HepG2 (cell line): ENCODE results near the gene RGL3. TPM values are rescaled to one million over a fixed set of nuclear protein-coding genes. Genes with fewer than 3 reads are reported as not detected.

ENCODE experiments used
- EED ChIP-seq: sonication (generic); formaldehyde crosslinking; IDR thresholded peaks from 2 replicates; pipeline ENCODE4 v1.5.0; 2020; ENCODE audit warnings: mild to moderate bottlenecking, missing genetic modification reagents
- KDM5B ChIP-seq: sonication (generic); formaldehyde crosslinking; IDR thresholded peaks from 2 replicates; pipeline ENCODE4 v1.4.0; 2020; ENCODE audit warnings: missing genetic modification reagents, mild to moderate bottlenecking, borderline replicate concordance
- NONO ChIP-seq, 2 experiments: fragments of 450-650 bp in 1 of 2; sonication (generic) in 1 of 2; formaldehyde crosslinking in 1 of 2; IDR thresholded peaks in 1 of 2; conservative IDR thresholded peaks in 1 of 2; 2 replicates each; pipeline versions ENCODE4 v1.6.1 to v1.8.0; 2017 to 2022; ENCODE audit warnings: mild to moderate bottlenecking in 1 of 2, missing genetic modification reagents in 1 of 2, moderate library complexity in 1 of 2
- SMC3 ChIP-seq: IDR thresholded peaks from 2 replicates; pipeline ENCODE4 v1.6.1; 2011; ENCODE audit warnings: low read length, improper control_type of control experiment
- TBX2 ChIP-seq: sonication (generic); formaldehyde crosslinking; IDR thresholded peaks from 2 replicates; pipeline ENCODE4 v1.5.0; 2020; ENCODE audit warnings: missing genetic modification reagents, mild to moderate bottlenecking, borderline replicate concordance
- ZFP36L1 ChIP-seq: sonication (generic); formaldehyde crosslinking; IDR thresholded peaks from 2 replicates; pipeline ENCODE4 v1.8.0; 2022; ENCODE audit warnings: mild to moderate bottlenecking, missing genetic modification reagents, moderate library complexity
- ZNF747 ChIP-seq: sonication (generic); formaldehyde crosslinking; IDR thresholded peaks from 2 replicates; pipeline ENCODE4 v1.8.1; 2023; ENCODE audit warnings: missing genetic modification reagents, mild to moderate bottlenecking, borderline replicate concordance
- polyA plus RNA-seq, 8 experiments: library from polyadenylated mRNA; depleted of rRNA in 3 of 8; stranded (reverse) in 7 of 8; unstranded in 1 of 8; fragments of >200 nt; fragmentation: Illumina TruSeq in 4 of 8; extraction: Trizol in 4 of 8; gene quantifications; 2 replicates each; pipeline versions ENCODE4 v1.2.1 to v1.2.3, GENCODE V29; 2011 to 2016; ENCODE audit warnings: low read depth in 4 of 8, missing spikeins in 1 of 8, mixed read lengths in 1 of 8; ENCODE audit not compliant: insufficient read depth in 1 of 8
- total RNA-seq, 5 experiments: library from RNA; depleted of rRNA; stranded (reverse); fragments of >200 nt; fragmentation: Illumina TruSeq; extraction: Trizol; gene quantifications; 2 replicates each; pipeline ENCODE4 v1.2.3, GENCODE V29; 2016; ENCODE audit warnings: low read depth in 1 of 5
- TF ChIP-seq, protein P1 (sequence below): fragments of 450-650 bp; IDR thresholded peaks from 2 replicates; pipeline ENCODE4 v1.6.1; 2017
- TF ChIP-seq, protein P2 (sequence below): sonication (generic); formaldehyde crosslinking; IDR thresholded peaks from 2 replicates; pipeline ENCODE4 v1.8.0; 2022; ENCODE audit warnings: mild to moderate bottlenecking, missing genetic modification reagents, moderate library complexity
- TF ChIP-seq, protein P3 (sequence below): sonication (generic); formaldehyde crosslinking; IDR thresholded peaks from 2 replicates; pipeline ENCODE4 v1.4.0; 2020; ENCODE audit warnings: missing genetic modification reagents, borderline replicate concordance
- TF ChIP-seq, protein P4 (sequence below): sonication (generic); formaldehyde crosslinking; conservative IDR thresholded peaks from 2 replicates; pipeline ENCODE4 v1.8.1; 2023; ENCODE audit warnings: missing genetic modification reagents
- TF ChIP-seq, protein P5 (sequence below): sonication (generic); formaldehyde crosslinking; conservative IDR thresholded peaks from 2 replicates; pipeline ENCODE4 v1.4.0; 2020; ENCODE audit warnings: mild to moderate bottlenecking, missing genetic modification reagents, moderate library complexity
- TF ChIP-seq, protein P6 (sequence below): sonication (generic); formaldehyde crosslinking; IDR thresholded peaks from 2 replicates; pipeline ENCODE4 v1.4.0; 2020; ENCODE audit warnings: missing genetic modification reagents; ENCODE audit errors: not compliant biosample characterization
- TF ChIP-seq, protein P7 (sequence below): sonication (generic); formaldehyde crosslinking; IDR thresholded peaks from 2 replicates; pipeline ENCODE4 v1.8.0; 2022; ENCODE audit warnings: missing genetic modification reagents, mild to moderate bottlenecking, borderline replicate concordance

The RGL3 gene
- total and polyA plus RNA-seq, 2 of the 13 experiments (the other 11 are each of a cell fraction or from before 2014, with no cell fraction given): 4.2 to 7.6 TPM

DNA sequence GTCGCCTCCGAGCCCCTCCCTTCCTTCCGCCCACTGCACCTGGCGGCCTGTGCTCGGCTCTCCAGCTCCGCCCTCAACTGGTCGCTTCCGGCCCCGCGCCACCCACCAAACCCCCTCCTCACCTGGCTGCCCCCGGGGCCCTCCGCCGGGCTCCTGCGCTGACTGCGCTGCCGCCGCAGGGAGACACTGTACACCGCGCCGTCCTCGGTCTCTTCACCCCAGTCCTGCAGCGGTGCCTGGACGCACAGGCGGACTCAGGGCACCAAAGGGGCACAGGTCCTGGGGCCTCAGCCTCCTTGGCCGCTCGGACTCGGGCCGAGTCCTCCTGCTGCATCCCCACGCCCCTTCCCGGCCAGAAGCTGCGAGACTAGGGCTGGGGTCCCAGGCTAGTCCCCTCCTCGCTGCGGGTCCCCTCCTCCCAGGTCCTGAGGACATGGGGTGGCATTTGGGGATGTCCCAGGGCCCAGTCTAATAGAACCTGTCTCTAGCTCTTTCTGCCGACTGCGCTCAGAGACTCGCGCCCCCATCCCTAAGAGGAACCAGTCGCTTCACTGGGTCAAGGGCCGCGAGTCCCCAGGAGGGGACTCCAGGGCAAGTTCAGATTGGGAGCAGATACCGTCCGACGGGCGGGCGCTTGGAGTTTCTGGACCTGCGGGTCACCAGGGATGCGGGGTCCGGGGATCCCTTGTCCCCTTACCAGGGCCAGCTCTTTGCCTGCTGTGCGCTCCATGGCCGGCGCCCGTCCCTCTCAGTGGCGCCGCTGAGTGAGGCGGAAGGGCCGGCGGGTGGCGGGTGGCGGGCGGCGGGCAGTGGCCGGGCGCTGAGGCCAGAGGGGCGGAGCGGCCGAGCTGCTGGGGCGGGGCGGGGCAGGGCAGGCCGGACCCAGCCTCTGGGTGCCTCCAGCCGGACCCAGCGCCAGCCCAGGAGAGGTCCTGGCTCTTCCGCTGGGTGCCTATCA lies at the start of gene RGL3 (continued):
- TF ChIP-seq, protein P1, sequence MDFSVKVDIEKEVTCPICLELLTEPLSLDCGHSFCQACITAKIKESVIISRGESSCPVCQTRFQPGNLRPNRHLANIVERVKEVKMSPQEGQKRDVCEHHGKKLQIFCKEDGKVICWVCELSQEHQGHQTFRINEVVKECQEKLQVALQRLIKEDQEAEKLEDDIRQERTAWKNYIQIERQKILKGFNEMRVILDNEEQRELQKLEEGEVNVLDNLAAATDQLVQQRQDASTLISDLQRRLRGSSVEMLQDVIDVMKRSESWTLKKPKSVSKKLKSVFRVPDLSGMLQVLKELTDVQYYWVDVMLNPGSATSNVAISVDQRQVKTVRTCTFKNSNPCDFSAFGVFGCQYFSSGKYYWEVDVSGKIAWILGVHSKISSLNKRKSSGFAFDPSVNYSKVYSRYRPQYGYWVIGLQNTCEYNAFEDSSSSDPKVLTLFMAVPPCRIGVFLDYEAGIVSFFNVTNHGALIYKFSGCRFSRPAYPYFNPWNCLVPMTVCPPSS: no peak
- TF ChIP-seq, protein P2, sequence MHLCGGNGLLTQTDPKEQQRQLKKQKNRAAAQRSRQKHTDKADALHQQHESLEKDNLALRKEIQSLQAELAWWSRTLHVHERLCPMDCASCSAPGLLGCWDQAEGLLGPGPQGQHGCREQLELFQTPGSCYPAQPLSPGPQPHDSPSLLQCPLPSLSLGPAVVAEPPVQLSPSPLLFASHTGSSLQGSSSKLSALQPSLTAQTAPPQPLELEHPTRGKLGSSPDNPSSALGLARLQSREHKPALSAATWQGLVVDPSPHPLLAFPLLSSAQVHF (CRISPR knock-in tag): no peak
- TF ChIP-seq, protein P3, sequence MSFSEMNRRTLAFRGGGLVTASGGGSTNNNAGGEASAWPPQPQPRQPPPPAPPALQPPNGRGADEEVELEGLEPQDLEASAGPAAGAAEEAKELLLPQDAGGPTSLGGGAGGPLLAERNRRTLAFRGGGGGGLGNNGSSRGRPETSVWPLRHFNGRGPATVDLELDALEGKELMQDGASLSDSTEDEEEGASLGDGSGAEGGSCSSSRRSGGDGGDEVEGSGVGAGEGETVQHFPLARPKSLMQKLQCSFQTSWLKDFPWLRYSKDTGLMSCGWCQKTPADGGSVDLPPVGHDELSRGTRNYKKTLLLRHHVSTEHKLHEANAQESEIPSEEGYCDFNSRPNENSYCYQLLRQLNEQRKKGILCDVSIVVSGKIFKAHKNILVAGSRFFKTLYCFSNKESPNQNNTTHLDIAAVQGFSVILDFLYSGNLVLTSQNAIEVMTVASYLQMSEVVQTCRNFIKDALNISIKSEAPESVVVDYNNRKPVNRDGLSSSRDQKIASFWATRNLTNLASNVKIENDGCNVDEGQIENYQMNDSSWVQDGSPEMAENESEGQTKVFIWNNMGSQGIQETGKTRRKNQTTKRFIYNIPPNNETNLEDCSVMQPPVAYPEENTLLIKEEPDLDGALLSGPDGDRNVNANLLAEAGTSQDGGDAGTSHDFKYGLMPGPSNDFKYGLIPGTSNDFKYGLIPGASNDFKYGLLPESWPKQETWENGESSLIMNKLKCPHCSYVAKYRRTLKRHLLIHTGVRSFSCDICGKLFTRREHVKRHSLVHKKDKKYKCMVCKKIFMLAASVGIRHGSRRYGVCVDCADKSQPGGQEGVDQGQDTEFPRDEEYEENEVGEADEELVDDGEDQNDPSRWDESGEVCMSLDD (CRISPR knock-in tag): no peak
- no peak for TF ChIP-seq SMC3
- TF ChIP-seq, protein P4, sequence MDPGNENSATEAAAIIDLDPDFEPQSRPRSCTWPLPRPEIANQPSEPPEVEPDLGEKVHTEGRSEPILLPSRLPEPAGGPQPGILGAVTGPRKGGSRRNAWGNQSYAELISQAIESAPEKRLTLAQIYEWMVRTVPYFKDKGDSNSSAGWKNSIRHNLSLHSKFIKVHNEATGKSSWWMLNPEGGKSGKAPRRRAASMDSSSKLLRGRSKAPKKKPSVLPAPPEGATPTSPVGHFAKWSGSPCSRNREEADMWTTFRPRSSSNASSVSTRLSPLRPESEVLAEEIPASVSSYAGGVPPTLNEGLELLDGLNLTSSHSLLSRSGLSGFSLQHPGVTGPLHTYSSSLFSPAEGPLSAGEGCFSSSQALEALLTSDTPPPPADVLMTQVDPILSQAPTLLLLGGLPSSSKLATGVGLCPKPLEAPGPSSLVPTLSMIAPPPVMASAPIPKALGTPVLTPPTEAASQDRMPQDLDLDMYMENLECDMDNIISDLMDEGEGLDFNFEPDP (CRISPR knock-in tag): no peak
- TF ChIP-seq, protein P5, sequence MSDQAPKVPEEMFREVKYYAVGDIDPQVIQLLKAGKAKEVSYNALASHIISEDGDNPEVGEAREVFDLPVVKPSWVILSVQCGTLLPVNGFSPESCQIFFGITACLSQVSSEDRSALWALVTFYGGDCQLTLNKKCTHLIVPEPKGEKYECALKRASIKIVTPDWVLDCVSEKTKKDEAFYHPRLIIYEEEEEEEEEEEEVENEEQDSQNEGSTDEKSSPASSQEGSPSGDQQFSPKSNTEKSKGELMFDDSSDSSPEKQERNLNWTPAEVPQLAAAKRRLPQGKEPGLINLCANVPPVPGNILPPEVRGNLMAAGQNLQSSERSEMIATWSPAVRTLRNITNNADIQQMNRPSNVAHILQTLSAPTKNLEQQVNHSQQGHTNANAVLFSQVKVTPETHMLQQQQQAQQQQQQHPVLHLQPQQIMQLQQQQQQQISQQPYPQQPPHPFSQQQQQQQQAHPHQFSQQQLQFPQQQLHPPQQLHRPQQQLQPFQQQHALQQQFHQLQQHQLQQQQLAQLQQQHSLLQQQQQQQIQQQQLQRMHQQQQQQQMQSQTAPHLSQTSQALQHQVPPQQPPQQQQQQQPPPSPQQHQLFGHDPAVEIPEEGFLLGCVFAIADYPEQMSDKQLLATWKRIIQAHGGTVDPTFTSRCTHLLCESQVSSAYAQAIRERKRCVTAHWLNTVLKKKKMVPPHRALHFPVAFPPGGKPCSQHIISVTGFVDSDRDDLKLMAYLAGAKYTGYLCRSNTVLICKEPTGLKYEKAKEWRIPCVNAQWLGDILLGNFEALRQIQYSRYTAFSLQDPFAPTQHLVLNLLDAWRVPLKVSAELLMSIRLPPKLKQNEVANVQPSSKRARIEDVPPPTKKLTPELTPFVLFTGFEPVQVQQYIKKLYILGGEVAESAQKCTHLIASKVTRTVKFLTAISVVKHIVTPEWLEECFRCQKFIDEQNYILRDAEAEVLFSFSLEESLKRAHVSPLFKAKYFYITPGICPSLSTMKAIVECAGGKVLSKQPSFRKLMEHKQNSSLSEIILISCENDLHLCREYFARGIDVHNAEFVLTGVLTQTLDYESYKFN (CRISPR knock-in tag): peak; percentile 25; the same call in 1 of the 2 replicates
- no peak for TF ChIP-seq NONO (IDR thresholded peaks at IDR 0.05)
- no peak for TF ChIP-seq NONO (CRISPR knock-in tag; conservative IDR thresholded peaks at IDR 0.05)
- TF ChIP-seq ZNF747 (CRISPR knock-in tag): no peak; the same call in 1 of the 2 replicates
- TF ChIP-seq, protein P6, sequence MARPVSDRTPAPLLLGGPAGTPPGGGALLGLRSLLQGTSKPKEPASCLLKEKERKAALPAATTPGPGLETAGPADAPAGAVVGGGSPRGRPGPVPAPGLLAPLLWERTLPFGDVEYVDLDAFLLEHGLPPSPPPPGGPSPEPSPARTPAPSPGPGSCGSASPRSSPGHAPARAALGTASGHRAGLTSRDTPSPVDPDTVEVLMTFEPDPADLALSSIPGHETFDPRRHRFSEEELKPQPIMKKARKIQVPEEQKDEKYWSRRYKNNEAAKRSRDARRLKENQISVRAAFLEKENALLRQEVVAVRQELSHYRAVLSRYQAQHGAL: no peak
- no peak for TF ChIP-seq ZFP36L1 (CRISPR knock-in tag)
- no peak for TF ChIP-seq EED
- TF ChIP-seq KDM5B (CRISPR knock-in tag): no peak
- TF ChIP-seq TBX2: 0 out of 2 replicates have a peak, but pooled peaks have one; percentile 43
- TF ChIP-seq, protein P7, sequence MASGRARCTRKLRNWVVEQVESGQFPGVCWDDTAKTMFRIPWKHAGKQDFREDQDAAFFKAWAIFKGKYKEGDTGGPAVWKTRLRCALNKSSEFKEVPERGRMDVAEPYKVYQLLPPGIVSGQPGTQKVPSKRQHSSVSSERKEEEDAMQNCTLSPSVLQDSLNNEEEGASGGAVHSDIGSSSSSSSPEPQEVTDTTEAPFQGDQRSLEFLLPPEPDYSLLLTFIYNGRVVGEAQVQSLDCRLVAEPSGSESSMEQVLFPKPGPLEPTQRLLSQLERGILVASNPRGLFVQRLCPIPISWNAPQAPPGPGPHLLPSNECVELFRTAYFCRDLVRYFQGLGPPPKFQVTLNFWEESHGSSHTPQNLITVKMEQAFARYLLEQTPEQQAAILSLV (CRISPR knock-in tag): 0 out of 2 replicates have a peak, but pooled peaks have one; percentile 49
